GM23338 (cell line): ENCODE data around the gene INPP4A. TPM values are rescaled to one million over a fixed set of nuclear protein-coding genes. Genes with fewer than 3 reads are reported as not detected.

ENCODE experiments used
- ATAC-seq: fragments of 200-7000 bp; cut with Tn5 transposase; 3 replicates; pipeline ENCODE4 v1.9.1; 2020
- DNase-seq: peaks from one replicate; pipeline ENCODE4 v3.0.0-alpha.2; 2015; ENCODE audit warnings: low spot score
- H2AFZ ChIP-seq: fragments of 200-600 bp; sonication (generic); 2 replicates; pipeline ENCODE4 v1.8.0; 2016; ENCODE audit warnings: antibody characterized with exemption, mild to moderate bottlenecking, moderate library complexity
- H3F3A ChIP-seq: fragments of 200-600 bp; sonication (generic); replicated peaks from 2 replicates; pipeline ENCODE4 v1.8.0; 2017; ENCODE audit warnings: antibody characterized with exemption, mixed run types, low read depth
- H3K27ac ChIP-seq: fragments of 200-600 bp; sonication (generic); 2 replicates; pipeline ENCODE4 v1.6.1; 2016; ENCODE audit warnings: low read depth
- H3K27me3 ChIP-seq: fragments of 200-600 bp; sonication (generic); 2 replicates; pipeline ENCODE4 v1.8.0; 2016; ENCODE audit warnings: mild to moderate bottlenecking, mixed run types, moderate library complexity; ENCODE audit not compliant: insufficient read depth
- H3K36me3 ChIP-seq: fragments of 200-600 bp; sonication (generic); 2 replicates; pipeline ENCODE4 v1.8.0; 2016; ENCODE audit warnings: mild to moderate bottlenecking; ENCODE audit not compliant: insufficient read depth
- H3K4me1 ChIP-seq: fragments of 200-600 bp; sonication (generic); 2 replicates; pipeline ENCODE4 v1.8.0; 2016; ENCODE audit warnings: mild to moderate bottlenecking, moderate library complexity; ENCODE audit not compliant: insufficient read depth
- H3K4me2 ChIP-seq: fragments of 200-600 bp; sonication (generic); 2 replicates; pipeline ENCODE4 v1.7.1; 2017; ENCODE audit warnings: mixed run types
- H3K4me3 ChIP-seq: fragments of 200-600 bp; sonication (generic); 2 replicates; pipeline ENCODE4 v1.6.1; 2016; ENCODE audit warnings: mixed run types
- H3K79me2 ChIP-seq: fragments of 200-600 bp; sonication (generic); replicated peaks from 2 replicates; pipeline ENCODE4 v1.8.0; 2017; ENCODE audit warnings: mild to moderate bottlenecking; ENCODE audit not compliant: insufficient read depth
- H3K9me2 ChIP-seq: fragments of 200-600 bp; sonication (generic); 2 replicates; pipeline ENCODE4 v1.8.0; 2017; ENCODE audit not compliant: insufficient read depth
- H4K20me1 ChIP-seq: fragments of 200-600 bp; sonication (generic); replicated peaks from 2 replicates; pipeline ENCODE4 v1.8.0; 2017; ENCODE audit warnings: mild to moderate bottlenecking; ENCODE audit not compliant: insufficient read depth
- H3K27ac Mint-ChIP-seq: 2 replicates; pipeline ENCODE4 v1.8.0; 2020; ENCODE audit warnings: inconsistent platforms, mild to moderate bottlenecking, moderate library complexity, mixed read lengths
- H3K27me3 Mint-ChIP-seq: 3 replicates; pipeline ENCODE4 v1.8.0; 2022; ENCODE audit warnings: low read depth, mild to moderate bottlenecking, moderate library complexity, mixed read lengths, inconsistent platforms; ENCODE audit not compliant: insufficient read depth, poor library complexity
- H3K36me3 Mint-ChIP-seq: 3 replicates; pipeline ENCODE4 v1.8.0; 2021; ENCODE audit warnings: low read depth, mild to moderate bottlenecking, inconsistent platforms, moderate library complexity, mixed read lengths
- H3K4me1 Mint-ChIP-seq: 3 replicates; pipeline ENCODE4 v1.8.0; 2020; ENCODE audit warnings: mild to moderate bottlenecking, inconsistent platforms, mixed read lengths
- H3K4me3 Mint-ChIP-seq: 3 replicates; pipeline ENCODE4 v1.8.0; 2021; ENCODE audit warnings: moderate library complexity, mild to moderate bottlenecking, inconsistent platforms, mixed read lengths
- H3K9me3 Mint-ChIP-seq: 3 replicates; pipeline ENCODE4 v1.8.0; 2020; ENCODE audit warnings: moderate library complexity, mild to moderate bottlenecking, inconsistent platforms, mixed read lengths
- CREB1 ChIP-seq: fragments of 250-450 bp; sonication (Bioruptor Pico); IDR thresholded peaks from 2 replicates; pipeline ENCODE4 v1.5.0; 2020; ENCODE audit warnings: low read depth, mild to moderate bottlenecking, moderate library complexity
- CTCF ChIP-seq, 2 experiments: fragments of 200-600 bp in 1 of 2; sonication (generic) in 1 of 2; conservative IDR thresholded peaks; 2 replicates each; pipeline versions ENCODE4 v1.5.1 to v1.6.1; 2016 to 2017; ENCODE audit warnings: antibody characterized with exemption in 2 of 2, low read depth in 2 of 2, mild to moderate bottlenecking in 2 of 2, moderate library complexity in 1 of 2
- EZH2 ChIP-seq: fragments of 200-600 bp; sonication (generic); IDR thresholded peaks from one replicate; pipeline ENCODE4 v1.8.0; 2017; ENCODE audit warnings: antibody characterized with exemption, mild to moderate bottlenecking, low read depth; ENCODE audit not compliant: unreplicated experiment
- EZH2phosphoT487 ChIP-seq: fragments of 200-600 bp; sonication (generic); IDR thresholded peaks from one replicate; pipeline ENCODE4 v1.8.1; 2018; ENCODE audit warnings: antibody characterized with exemption; ENCODE audit not compliant: unreplicated experiment
- JUNB ChIP-seq: IDR thresholded peaks from one replicate; pipeline ENCODE4 v1.6.1; 2016; ENCODE audit warnings: antibody characterized with exemption; ENCODE audit not compliant: unreplicated experiment
- NANOG ChIP-seq: IDR thresholded peaks from 2 replicates; pipeline ENCODE4 v1.6.1; 2016; ENCODE audit warnings: antibody characterized with exemption, borderline replicate concordance
- POLR2AphosphoS5 ChIP-seq: IDR thresholded peaks from 2 replicates; pipeline ENCODE4 v1.6.1; 2016; ENCODE audit warnings: antibody characterized with exemption, low read depth
- REST ChIP-seq: IDR thresholded peaks from one replicate; pipeline ENCODE4 v1.6.1; 2018; ENCODE audit warnings: antibody characterized with exemption; ENCODE audit not compliant: unreplicated experiment
- STAT1 ChIP-seq: IDR thresholded peaks from one replicate; pipeline ENCODE4 v1.6.1; 2016; ENCODE audit warnings: antibody characterized with exemption; ENCODE audit not compliant: unreplicated experiment
- ZNF114 ChIP-seq: fragments of 250-450 bp; sonication (Bioruptor Pico); IDR thresholded peaks from 2 replicates; pipeline ENCODE4 v1.5.0; 2020; ENCODE audit warnings: mild to moderate bottlenecking, moderate library complexity
- ZNF331 ChIP-seq: fragments of 250-450 bp; sonication (Bioruptor Pico); IDR thresholded peaks from 2 replicates; pipeline ENCODE4 v1.5.0; 2020; ENCODE audit warnings: low read depth, mild to moderate bottlenecking, moderate library complexity
- ZNF462 ChIP-seq: fragments of 250-450 bp; sonication (Bioruptor Pico); IDR thresholded peaks from 2 replicates; pipeline ENCODE4 v1.5.0; 2020; ENCODE audit warnings: mild to moderate bottlenecking, moderate library complexity
- polyA plus RNA-seq: library from polyadenylated mRNA; unstranded; fragments of >200 nt; fragmentation: Nextera tagmentation; extraction: Ambion mirVana; gene quantifications from 2 replicates; pipeline ENCODE4 v1.2.1, GENCODE V29; 2016
- total RNA-seq: library from RNA; depleted of rRNA; stranded (reverse); fragments of >200 nt; shearing (Covaris generic); gene quantifications from 2 replicates; pipeline ENCODE4 v1.2.3, GENCODE V29; 2014
- TF ChIP-seq, protein P1 (sequence below): IDR thresholded peaks from 2 replicates; pipeline ENCODE4 v1.6.1; 2016; ENCODE audit warnings: antibody characterized with exemption

INPP4A gene
- total and polyA plus RNA-seq, 2 experiments from 2014 or later, result 8.5 to 36.9 TPM

- H3K36me3 ChIP-seq, result no peaks in the 10 kb centered on the region; the same call in 1 of the 2 replicates
- no peak for ATAC-seq
These were observed 127.1 kb downstream of the INPP4A start for GRCh38 chr2:98571796-98572195.

More at GRCh38 chr2:98571796-98572195, 127.1 kb downstream of the INPP4A start:
- Histone ChIP-seq H3K27me3 (no peaks in the 10 kb centered on the region), H4K20me1 (peaks cover 11% of the 10 kb centered on the region; the same call in 1 of the 2 replicates), H3K79me2 (no peaks in the 10 kb centered on the region), H3K27ac (no peak overlapping the region), H3K4me2 (no peak overlapping the region), H3F3A (no peaks in the 10 kb centered on the region), H2AFZ (no peak overlapping the region), H3K4me3 (no peak overlapping the region), H3K9me2 (no peaks in the 10 kb centered on the region), H3K4me1 (no peaks in the 10 kb centered on the region)
- H3K4me3 Mint-ChIP-seq, result no peak overlapping the region
- H3K36me3 Mint-ChIP-seq, result peaks cover 34% of the 10 kb centered on the region
- no peak for DNase-seq
- H3K9me3 Mint-ChIP-seq, result no peaks in the 10 kb centered on the region
- TF ChIP-seq STAT1 (no peak), EZH2 (no peak), NANOG (no peak), ZNF114 (CRISPR knock-in tag) (no peak), ZNF331 (CRISPR knock-in tag) (no peak), REST (no peak), EZH2phosphoT487 (no peak), CTCF (conservative IDR thresholded peaks at IDR 0.05; ENCODE audit: low read depth in 2 of 2) (no peak), JUNB (no peak), CREB1 (CRISPR knock-in tag) (no peak), ZNF462 (CRISPR knock-in tag) (no peak), POLR2AphosphoS5 (no peak)
- TF ChIP-seq, protein P1, sequence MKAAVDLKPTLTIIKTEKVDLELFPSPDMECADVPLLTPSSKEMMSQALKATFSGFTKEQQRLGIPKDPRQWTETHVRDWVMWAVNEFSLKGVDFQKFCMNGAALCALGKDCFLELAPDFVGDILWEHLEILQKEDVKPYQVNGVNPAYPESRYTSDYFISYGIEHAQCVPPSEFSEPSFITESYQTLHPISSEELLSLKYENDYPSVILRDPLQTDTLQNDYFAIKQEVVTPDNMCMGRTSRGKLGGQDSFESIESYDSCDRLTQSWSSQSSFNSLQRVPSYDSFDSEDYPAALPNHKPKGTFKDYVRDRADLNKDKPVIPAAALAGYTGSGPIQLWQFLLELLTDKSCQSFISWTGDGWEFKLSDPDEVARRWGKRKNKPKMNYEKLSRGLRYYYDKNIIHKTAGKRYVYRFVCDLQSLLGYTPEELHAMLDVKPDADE, result no peak
- peaks cover 7% of the 10 kb centered on the region for H3K27me3 Mint-ChIP-seq
- H3K27ac Mint-ChIP-seq, result no peak overlapping the region
- no peaks in the 10 kb centered on the region for H3K4me1 Mint-ChIP-seq
